ENCODE results near the gene JAKMIP1. TPM values are rescaled to one million over a fixed set of nuclear protein-coding genes. Genes with fewer than 3 reads are reported as not detected.

JAKMIP1 gene
- total RNA-seq, 4 donors from 2014 or later, result 0.26 to 0.48 TPM; not detected in 2

GRCh38 chr4:6042293-6043063, 157.9 kb downstream of the JAKMIP1 start:
- Histone ChIP-seq H3K36me3 (no peaks in the 10 kb centered on the region), H3K9me3 (no peaks in the 10 kb centered on the region), H3K27me3 (no peaks in the 10 kb centered on the region), H3K4me3 (no peak overlapping the region), H3K27ac (no peak overlapping the region), H3K4me1 (no peaks in the 10 kb centered on the region)
- TF ChIP-seq CTCF (IDR thresholded peaks at IDR 0.05), result no peak
- TF ChIP-seq POLR2A (IDR thresholded peaks at IDR 0.05), result no peak
- intact Hi-C loops (cut with DNase I; ENCODE audit: low total_unique reads), result no loop called here
- no peak for DNase-seq

GRCh38 chr4:6041800-6042199, 158.5 kb downstream of the JAKMIP1 start:
- no peaks in the 10 kb centered on the region for H3K4me1 ChIP-seq
- no peak overlapping the region for H3K27ac ChIP-seq
- no peak for DNase-seq
- no peak overlapping the region for H3K4me3 ChIP-seq
- no peaks in the 10 kb centered on the region for H3K36me3 ChIP-seq
- no peaks in the 10 kb centered on the region for H3K27me3 ChIP-seq
- intact Hi-C loops (cut with DNase I; ENCODE audit: low total_unique reads), result no loop called here
- TF ChIP-seq POLR2A (IDR thresholded peaks at IDR 0.05) (no peak), CTCF (IDR thresholded peaks at IDR 0.05) (no peak)
- no peaks in the 10 kb centered on the region for H3K9me3 ChIP-seq

- intact Hi-C loops (cut with DNase I; ENCODE audit: low total_unique reads), result no loop called here
- TF ChIP-seq POLR2A (IDR thresholded peaks at IDR 0.05), result no peak
- no peak for TF ChIP-seq CTCF (IDR thresholded peaks at IDR 0.05)
- no peaks in the 10 kb centered on the region for H3K27me3 ChIP-seq
- H3K27ac ChIP-seq, result no peak overlapping the region
- H3K4me1 ChIP-seq, result no peaks in the 10 kb centered on the region
- no peak for DNase-seq
- H3K4me3 ChIP-seq, result no peak overlapping the region
- H3K36me3 ChIP-seq, result no peaks in the 10 kb centered on the region
- H3K9me3 ChIP-seq, result no peaks in the 10 kb centered on the region
These were observed 161.6 kb downstream of the JAKMIP1 start for GRCh38 chr4:6038711-6039110.

- no peaks in the 10 kb centered on the region for H3K9me3 ChIP-seq
- H3K27ac ChIP-seq, result no peak overlapping the region
- no peak overlapping the region for H3K4me3 ChIP-seq
- H3K36me3 ChIP-seq, result no peaks in the 10 kb centered on the region
- intact Hi-C loops (cut with DNase I; ENCODE audit: low total_unique reads), result no loop called here
- TF ChIP-seq CTCF (IDR thresholded peaks at IDR 0.05) (no peak), POLR2A (IDR thresholded peaks at IDR 0.05) (no peak)
- DNase-seq, result no peak
- H3K27me3 ChIP-seq, result no peaks in the 10 kb centered on the region
- H3K4me1 ChIP-seq, result no peaks in the 10 kb centered on the region
These were observed 164.6 kb downstream of the JAKMIP1 start for GRCh38 chr4:6035786-6036185.

GRCh38 chr4:6033381-6033780, 167.0 kb downstream of the JAKMIP1 start:
- no peak for TF ChIP-seq POLR2A (IDR thresholded peaks at IDR 0.05)
- no peak for TF ChIP-seq CTCF (IDR thresholded peaks at IDR 0.05)
- intact Hi-C loops (cut with DNase I; ENCODE audit: low total_unique reads), result no loop called here
- no peaks in the 10 kb centered on the region for H3K27me3 ChIP-seq

More at GRCh38 chr4:6033381-6033780, 167.0 kb downstream of the JAKMIP1 start:
- Histone ChIP-seq H3K27ac (no peak overlapping the region), H3K4me1 (no peaks in the 10 kb centered on the region), H3K36me3 (no peaks in the 10 kb centered on the region), H3K4me3 (no peak overlapping the region), H3K9me3 (no peaks in the 10 kb centered on the region)
- no peak for DNase-seq
